ENCODE data around the gene C10orf143.

Gene C10orf143

DNA sequence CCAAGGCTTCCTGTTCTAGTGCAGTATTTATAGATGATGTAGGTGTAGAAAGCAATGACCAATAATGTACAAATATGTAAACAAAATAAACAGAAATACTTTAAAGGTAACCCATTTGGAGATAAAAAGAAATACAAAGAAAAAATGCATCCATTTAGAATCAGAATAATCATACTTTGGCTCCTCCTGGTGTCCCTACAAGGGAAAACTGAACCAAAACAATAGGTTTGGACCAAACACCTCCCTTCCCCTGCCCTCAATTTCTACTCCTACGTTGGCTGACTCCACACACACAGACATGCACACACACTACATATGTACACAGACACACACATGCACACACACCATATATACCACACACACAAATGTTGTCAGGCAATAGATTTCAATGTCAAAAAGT is 36.0 kb downstream of the C10orf143 start:
- no peaks in the 10 kb centered on the region for H3K27me3 ChIP-seq (ENCODE audit: insufficient read depth, low read depth)
- H2AFZ ChIP-seq (ENCODE audit: low read depth), result no peak overlapping the region
- H3K79me2 ChIP-seq (ENCODE audit: insufficient read depth, low read depth), result no peaks in the 10 kb centered on the region
- H4K20me1 ChIP-seq (ENCODE audit: insufficient read depth), result no peaks in the 10 kb centered on the region
- no peak overlapping the region for H3K4me3 ChIP-seq (IDR thresholded peaks at IDR 0.05; ENCODE audit: insufficient read depth, low read depth, low read length)
- H3K9ac ChIP-seq, result no peak overlapping the region
- no peak overlapping the region for H3K27ac ChIP-seq
- H3K36me3 ChIP-seq (ENCODE audit: insufficient read depth), result no peaks in the 10 kb centered on the region
- TF ChIP-seq, protein P1, sequence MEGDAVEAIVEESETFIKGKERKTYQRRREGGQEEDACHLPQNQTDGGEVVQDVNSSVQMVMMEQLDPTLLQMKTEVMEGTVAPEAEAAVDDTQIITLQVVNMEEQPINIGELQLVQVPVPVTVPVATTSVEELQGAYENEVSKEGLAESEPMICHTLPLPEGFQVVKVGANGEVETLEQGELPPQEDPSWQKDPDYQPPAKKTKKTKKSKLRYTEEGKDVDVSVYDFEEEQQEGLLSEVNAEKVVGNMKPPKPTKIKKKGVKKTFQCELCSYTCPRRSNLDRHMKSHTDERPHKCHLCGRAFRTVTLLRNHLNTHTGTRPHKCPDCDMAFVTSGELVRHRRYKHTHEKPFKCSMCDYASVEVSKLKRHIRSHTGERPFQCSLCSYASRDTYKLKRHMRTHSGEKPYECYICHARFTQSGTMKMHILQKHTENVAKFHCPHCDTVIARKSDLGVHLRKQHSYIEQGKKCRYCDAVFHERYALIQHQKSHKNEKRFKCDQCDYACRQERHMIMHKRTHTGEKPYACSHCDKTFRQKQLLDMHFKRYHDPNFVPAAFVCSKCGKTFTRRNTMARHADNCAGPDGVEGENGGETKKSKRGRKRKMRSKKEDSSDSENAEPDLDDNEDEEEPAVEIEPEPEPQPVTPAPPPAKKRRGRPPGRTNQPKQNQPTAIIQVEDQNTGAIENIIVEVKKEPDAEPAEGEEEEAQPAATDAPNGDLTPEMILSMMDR (conservative IDR thresholded peaks at IDR 0.05; ENCODE audit: low read depth, low read length), result no peak
- no peaks in the 10 kb centered on the region for H3K4me1 ChIP-seq (ENCODE audit: low read depth, poor library complexity, severe bottlenecking)
- no peak overlapping the region for H3K4me2 ChIP-seq

DNA sequence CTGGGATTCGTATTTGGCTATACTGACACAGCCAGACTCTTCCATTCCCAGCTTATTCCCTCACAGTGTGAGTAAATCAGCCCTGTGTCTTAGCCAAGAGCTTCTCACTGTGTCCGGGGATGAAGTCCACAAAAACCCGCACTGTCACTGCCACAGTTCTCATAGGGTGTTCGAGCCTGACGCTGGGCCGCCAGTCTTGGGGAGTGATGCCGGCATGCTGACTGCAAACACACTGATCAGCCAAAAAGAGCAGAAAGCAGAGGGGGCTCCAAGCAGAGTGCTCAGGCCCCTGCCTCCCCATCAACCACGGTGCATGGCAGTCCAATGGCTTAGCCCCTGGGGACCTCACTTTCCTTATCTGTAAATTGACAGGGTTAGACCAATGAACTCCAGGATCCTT is 36.7 kb downstream of the C10orf143 start:
- Histone ChIP-seq H3K4me1 (ENCODE audit: low read depth, poor library complexity, severe bottlenecking) (no peaks in the 10 kb centered on the region), H3K27me3 (ENCODE audit: insufficient read depth, low read depth) (no peaks in the 10 kb centered on the region), H3K9ac (no peak overlapping the region), H3K4me3 (IDR thresholded peaks at IDR 0.05; ENCODE audit: insufficient read depth, low read depth, low read length) (no peak overlapping the region), H2AFZ (ENCODE audit: low read depth) (no peak overlapping the region), H3K79me2 (ENCODE audit: insufficient read depth, low read depth) (no peaks in the 10 kb centered on the region), H4K20me1 (ENCODE audit: insufficient read depth) (no peaks in the 10 kb centered on the region), H3K4me2 (no peak overlapping the region), H3K27ac (no peak overlapping the region), H3K36me3 (ENCODE audit: insufficient read depth) (no peaks in the 10 kb centered on the region)
- TF ChIP-seq, protein P1 (conservative IDR thresholded peaks at IDR 0.05; ENCODE audit: low read depth, low read length), result no peak

DNA sequence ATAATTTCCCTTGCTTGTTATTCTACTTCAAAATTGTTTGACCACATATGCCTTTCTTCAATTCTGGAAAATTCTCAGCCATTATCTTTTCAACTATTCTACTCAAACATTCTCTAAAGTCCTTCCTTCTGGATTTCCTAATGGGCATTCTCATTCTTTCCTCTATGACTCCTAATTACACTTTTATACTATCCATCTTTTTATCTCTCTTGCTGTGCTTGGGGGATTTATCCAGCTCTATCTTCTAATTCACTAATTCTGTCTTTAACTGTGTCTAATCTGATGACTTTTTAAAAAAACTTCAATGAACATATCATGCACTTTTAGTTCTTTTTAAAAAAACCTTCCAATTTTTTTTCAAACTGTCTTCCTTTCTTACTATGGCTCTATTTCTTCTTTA is 38.4 kb downstream of the C10orf143 start:
- Histone ChIP-seq H3K4me2 (no peak overlapping the region), H2AFZ (ENCODE audit: low read depth) (no peak overlapping the region), H3K27me3 (ENCODE audit: insufficient read depth, low read depth) (no peaks in the 10 kb centered on the region), H3K4me1 (ENCODE audit: low read depth, poor library complexity, severe bottlenecking) (no peaks in the 10 kb centered on the region), H3K36me3 (ENCODE audit: insufficient read depth) (no peaks in the 10 kb centered on the region), H3K9ac (no peak overlapping the region), H3K4me3 (IDR thresholded peaks at IDR 0.05; ENCODE audit: insufficient read depth, low read depth, low read length) (no peak overlapping the region), H3K79me2 (ENCODE audit: insufficient read depth, low read depth) (no peaks in the 10 kb centered on the region), H3K27ac (no peak overlapping the region), H4K20me1 (ENCODE audit: insufficient read depth) (no peaks in the 10 kb centered on the region)
- TF ChIP-seq, protein P1 (conservative IDR thresholded peaks at IDR 0.05; ENCODE audit: low read depth, low read length), result no peak

DNA sequence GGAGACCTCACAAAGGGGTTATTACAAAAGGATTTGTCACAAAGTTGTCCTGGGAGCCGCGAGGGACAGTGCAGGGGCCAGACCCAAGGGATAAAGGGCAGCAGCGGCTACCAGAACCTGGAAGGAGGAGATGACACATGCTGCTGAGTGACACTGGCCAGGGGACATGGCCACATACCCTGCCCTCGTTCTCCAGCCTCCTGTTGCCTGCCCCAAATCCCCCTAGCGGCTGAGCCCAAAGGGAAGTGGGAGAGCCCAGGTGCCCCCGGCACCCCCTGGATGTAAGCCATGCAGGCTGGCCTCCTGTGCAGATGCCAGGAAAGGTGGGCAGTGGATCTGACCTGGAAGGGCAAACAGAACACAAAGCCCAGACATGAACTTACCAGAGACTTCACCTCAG is 42.7 kb downstream of the C10orf143 start:
- no peak overlapping the region for H3K9ac ChIP-seq
- H3K27ac ChIP-seq, result no peak overlapping the region
- H3K27me3 ChIP-seq (ENCODE audit: insufficient read depth, low read depth), result no peaks in the 10 kb centered on the region
- H4K20me1 ChIP-seq (ENCODE audit: insufficient read depth), result no peaks in the 10 kb centered on the region
- no peak overlapping the region for H2AFZ ChIP-seq (ENCODE audit: low read depth)
- H3K79me2 ChIP-seq (ENCODE audit: insufficient read depth, low read depth), result no peaks in the 10 kb centered on the region
- H3K4me1 ChIP-seq (ENCODE audit: low read depth, poor library complexity, severe bottlenecking), result no peaks in the 10 kb centered on the region
- H3K4me2 ChIP-seq, result no peak overlapping the region
- no peak overlapping the region for H3K4me3 ChIP-seq (IDR thresholded peaks at IDR 0.05; ENCODE audit: insufficient read depth, low read depth, low read length)
- no peaks in the 10 kb centered on the region for H3K36me3 ChIP-seq (ENCODE audit: insufficient read depth)
- TF ChIP-seq, protein P1 (conservative IDR thresholded peaks at IDR 0.05; ENCODE audit: low read depth, low read length), result no peak

Measured in KMS-11 (cell line).